Hematopoietic multipotent progenitor cell treated with erythropoietin and hydrocortisone succinate and interleukin-3 and kit ligand, for 4 days (in vitro differentiated cells): ENCODE measurements around the gene DLG1.
"Not testable (repeated sequence)": the region's sequence is repeated elsewhere in the genome, so short reads cannot be mapped to it uniquely, and the experiment has no call there.

Experiments
- DNase-seq: peaks from one replicate; pipeline ENCODE4 v3.0.0-alpha.2; 2015

The DLG1 gene

DNA sequence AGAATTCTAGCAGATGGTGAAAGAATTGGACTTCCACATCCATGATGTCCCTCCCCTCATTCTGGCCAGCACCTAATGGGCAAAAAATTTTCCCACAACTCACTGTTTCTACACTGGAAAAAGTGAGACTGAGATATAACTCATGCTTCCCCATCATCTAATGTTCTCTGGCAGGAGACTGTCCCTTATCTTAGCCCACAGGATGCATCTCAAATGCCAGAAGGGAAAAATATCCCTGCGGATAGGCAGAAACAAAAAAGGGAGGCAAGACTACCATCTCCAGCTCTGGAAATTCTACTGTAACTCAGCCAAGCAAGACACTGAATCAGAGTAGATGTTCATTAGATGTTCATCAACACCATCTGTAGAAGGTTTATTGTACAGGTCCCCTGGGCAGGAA, 58.6 kb downstream of the DLG1 start:
- no peak for DNase-seq

GRCh38 chr3:197238842-197239241, 59.6 kb downstream of the DLG1 start:
- no peak for DNase-seq

DNA sequence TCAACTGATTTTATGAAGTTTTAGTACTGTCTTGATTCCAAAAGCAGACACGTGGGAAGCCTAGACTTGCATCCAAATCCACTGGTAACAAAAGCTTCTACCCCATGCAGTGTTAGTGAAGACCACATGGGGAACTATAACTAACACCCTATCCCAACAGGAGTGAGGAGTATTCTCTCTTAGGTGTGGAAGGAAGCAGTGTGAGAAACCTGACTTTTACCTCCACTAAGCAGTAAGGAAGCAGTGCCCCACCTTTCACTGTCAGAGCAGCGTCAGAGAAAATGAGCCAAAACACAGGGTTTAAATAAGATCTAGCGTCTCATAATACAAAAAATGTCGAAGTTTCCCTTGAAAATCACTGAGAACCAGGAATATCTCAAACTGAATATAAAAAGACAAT, 60.5 kb downstream of the DLG1 start:
- DNase-seq, result no peak

DNA sequence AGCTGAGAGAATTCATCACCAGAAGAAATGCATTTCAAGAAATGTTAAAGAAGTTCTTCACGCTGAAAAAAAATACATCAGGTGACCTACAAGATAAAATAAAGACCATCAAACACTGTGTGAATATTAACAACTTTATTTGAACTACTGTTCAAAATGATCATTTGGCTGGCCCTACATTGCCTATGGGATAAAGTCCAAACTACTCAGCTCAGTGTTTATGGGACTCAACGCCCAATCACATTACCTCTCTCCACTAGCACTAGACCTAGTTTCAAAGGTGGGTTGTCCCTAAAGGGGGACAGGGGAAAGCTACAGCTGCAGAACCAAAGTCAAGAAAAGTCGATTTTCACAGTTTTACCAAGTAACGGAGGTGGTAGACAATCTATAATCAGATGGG, 62.0 kb downstream of the DLG1 start:
- DNase-seq, result no peak

GRCh38 chr3:197234947-197235914, 63.2 kb downstream of the DLG1 start:
- no peak for DNase-seq

- DNase-seq, result no peak
These were observed 67.1 kb downstream of the DLG1 start for GRCh38 chr3:197231321-197231720.

- no peak for DNase-seq
These were observed 68.6 kb downstream of the DLG1 start for GRCh38 chr3:197229836-197230235.

DNA sequence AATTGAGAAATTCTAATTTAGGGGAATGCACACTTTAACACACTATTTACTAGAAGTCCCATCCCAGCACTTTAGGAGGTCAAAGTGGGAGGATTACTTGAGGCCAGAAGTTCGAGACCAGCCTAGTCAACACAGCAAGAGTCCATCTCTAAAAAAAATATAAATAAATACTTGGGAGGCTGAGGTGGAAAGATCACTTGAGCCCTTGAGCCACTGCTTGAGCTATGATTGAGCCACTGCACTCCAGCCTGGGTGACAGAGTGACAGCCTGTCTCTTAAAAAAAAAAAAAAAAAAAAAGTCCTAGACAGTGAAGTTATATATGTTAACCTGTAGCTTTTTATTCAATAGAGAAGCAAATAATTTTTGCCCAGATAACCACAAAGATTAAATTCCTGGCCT, 69.2 kb downstream of the DLG1 start:
- DNase-seq, result no peak

GRCh38 chr3:197227780-197228574, 70.4 kb downstream of the DLG1 start:
- no peak for DNase-seq

DNA sequence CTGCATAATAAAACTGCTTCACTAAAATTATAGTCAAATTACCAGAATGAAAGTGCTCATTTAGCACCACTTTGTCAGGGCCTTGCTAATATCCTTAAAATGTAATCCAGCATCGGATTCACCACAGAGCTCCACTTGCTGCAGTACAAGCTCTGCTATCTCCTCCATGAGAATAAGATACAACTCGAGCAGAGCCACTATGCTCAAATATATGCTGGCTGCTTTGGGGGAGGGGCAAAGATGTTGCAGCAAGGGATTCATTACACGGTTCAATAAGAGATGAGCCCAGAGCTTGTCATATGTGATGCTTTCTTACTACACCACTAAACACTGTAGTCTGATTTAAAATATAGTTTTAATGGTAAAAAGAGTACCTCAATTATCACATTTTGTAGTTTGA, 72.2 kb downstream of the DLG1 start:
- DNase-seq, result no peak

GRCh38 chr3:197225579-197225978, 72.8 kb downstream of the DLG1 start:
- DNase-seq, result no peak

- DNase-seq, result peak; percentile 84
These were observed 74.4 kb downstream of the DLG1 start for GRCh38 chr3:197224034-197224444.

- peak; percentile 41 for DNase-seq
These were observed 75.5 kb downstream of the DLG1 start for GRCh38 chr3:197222937-197223370.

GRCh38 chr3:197219619-197220018, 78.8 kb downstream of the DLG1 start:
- no peak for DNase-seq

DNA sequence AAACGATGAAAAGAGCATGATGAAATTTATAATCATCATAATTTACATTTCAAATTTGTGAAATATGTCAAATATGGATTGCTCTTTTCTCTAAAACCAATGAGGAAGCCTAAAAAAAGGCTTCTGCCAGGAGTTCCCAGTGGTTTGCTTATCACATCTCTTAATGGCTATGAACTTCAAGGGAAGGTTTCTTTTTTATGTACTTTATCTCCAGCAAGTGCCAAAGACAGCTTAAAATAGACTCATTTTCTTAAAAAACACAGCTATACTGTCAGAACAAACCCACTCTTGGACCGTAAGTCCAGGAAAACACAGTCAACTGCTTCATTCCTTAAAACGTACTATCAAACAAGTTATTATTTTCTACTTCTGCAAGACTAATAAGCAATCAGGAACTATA, 80.2 kb downstream of the DLG1 start:
- DNase-seq, result peak; percentile 28

DNA sequence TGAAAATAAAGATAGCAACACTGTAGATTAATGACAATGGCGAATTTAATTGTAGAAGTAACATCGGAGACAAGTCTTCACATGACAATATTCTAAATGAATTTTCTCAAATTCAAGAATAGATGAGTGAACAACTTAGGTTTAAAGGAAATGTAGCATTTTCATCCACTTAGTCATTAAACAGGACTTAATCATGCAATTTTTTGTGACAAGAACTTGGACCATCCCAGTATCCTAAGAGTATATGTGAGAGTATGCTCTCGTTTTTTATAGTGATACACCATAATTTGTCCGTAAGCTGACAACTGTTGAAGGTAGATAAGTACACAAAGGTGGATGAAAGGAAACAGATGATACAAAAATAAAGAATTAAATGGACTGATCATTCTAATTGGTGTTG, 81.5 kb downstream of the DLG1 start:
- DNase-seq, result no peak

DNA sequence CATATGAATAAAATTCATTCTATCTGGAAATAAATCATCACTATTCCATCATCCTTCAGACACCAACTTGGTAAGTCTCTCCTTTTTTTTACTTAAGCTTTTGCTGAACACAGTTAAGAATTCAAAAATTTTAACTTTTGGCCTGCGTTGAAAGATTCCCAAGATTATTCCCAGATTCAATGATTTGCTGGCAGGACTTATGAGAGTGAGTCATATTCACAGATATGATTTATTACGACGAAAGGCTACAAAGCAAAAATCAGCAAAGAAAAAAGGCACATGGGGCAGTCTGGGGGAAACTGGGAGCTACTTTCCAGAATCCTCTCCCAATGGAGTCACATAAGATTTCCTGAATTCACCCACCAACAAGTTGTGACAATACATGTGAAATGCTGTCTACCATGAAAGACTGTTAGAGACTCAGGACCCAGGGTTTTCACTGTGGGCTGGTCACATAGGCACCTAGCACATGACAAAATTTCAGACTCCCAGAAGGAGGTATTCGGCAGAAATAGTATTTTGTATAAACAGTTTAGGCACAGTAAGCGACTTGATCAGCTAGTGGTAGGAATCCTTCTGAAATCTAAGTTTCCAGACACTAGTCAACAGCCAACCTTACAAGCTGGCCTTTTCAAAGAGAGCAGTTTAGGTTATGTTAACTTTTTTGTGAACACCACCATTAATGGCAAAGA, 82.1 kb downstream of the DLG1 start:
- DNase-seq, result no peak

GRCh38 chr3:197212290-197212689, 86.1 kb downstream of the DLG1 start:
- DNase-seq, result no peak

DNA sequence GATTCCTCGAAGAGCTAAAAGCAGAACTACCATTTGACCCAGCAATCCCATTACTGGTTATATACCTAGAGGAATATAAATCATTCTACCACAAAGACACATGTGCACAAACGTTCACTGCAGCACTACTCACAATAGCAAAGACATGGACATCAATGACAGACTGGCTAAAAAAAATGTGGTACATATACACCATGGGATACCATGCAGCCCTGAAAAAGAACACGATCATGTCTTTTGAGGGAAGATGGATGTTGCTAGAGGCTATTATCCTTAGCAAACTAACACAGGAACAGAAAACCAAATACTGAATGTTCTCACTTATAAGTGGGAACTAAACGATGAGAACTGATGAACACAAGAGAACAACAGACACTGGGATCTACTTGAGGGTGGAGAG, 86.7 kb downstream of the DLG1 start:
- DNase-seq, result not testable (repeated sequence)

DNA sequence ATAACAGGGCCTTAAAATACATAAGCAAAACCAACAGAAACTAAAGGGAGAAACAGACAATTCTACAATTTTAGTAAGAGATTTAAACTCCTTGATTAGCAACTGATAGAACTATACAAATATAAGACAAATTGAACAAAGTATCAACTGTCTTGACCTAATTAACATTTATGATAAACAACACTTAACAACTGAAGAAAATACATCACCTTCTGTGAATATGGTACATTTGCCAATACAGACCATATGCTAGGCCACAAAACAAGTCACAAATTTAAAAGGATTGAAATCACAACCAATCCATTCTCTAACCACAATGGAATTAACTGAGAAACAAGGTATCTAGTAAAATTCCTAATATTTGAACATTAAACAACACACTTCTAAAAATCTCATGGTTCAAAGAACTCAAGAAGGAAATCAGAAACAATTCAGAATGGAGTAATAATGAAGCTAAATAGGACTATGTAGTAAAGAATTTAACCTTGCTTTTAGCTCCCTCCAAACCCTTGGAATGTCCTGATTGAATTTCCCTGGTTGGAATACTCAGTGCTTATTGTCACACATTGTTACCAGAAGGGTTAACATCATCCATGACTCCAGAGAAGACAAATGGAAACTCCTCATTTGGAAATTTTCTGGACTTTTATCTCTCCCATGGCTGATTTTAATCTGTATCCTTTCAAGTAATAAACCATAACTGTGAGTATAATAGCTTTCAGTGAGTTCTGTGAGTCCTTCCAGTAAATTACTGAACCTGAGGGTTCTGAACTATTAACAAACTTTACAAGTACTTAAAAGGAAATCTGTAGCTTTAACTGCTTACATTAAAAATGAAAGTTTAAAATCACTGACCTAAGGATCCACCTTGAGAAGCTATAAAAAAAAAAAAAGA, 88.8 kb downstream of the DLG1 start:
- DNase-seq, result no peak

GRCh38 chr3:197206913-197207312, 91.5 kb downstream of the DLG1 start:
- no peak for DNase-seq

DNA sequence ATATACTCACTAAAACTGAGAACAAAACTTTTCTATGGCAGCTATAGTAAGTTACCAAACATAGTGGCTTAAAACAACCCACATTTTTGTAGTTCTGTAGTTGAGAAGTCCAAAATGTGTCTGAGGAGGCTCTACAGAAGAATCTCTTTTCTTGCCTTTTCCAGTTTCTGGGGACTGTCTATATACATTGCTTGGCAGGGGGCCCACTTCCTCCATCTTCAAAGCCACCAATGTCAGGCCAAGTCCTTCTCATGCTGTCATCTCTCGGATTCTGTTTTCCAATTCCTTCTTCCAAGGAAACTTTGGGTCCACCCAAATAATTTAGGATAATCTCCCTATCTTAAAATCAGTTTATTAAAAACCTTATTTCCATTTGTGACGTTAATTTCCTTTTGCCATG, 92.7 kb downstream of the DLG1 start:
- peak; percentile 37 for DNase-seq
